ENCODE measurements around the gene HOXA5. TPM values are rescaled to one million over a fixed set of nuclear protein-coding genes. Genes with fewer than 3 reads are reported as not detected.

The HOXA5 gene
- total and polyA plus RNA-seq, 5 donors, result 0.17 to 0.43 TPM; not detected in 3

GRCh38 chr7:27137640-27138315 is 5.7 kb downstream of the HOXA5 start:
- WGBS, result 55% methylated on average over 2 of the region's 2 CpGs
- Histone ChIP-seq H3K4me1 (ENCODE audit: control insufficient read depth, insufficient read depth, low read length) (no peaks in the 10 kb centered on the region), H3K27ac (ENCODE audit: low read length) (no peak overlapping the region), H3K4me3 (ENCODE audit: low read length) (no peak overlapping the region), H3K9me3 (ENCODE audit: control insufficient read depth, low read length) (no peaks in the 10 kb centered on the region), H3K27me3 (ENCODE audit: control insufficient read depth, insufficient read depth) (no peaks in the 10 kb centered on the region)
- intact Hi-C loops (cut with DNase I), result no loop called here
- no peak for ATAC-seq
- DNase-seq, result no peak

DNA sequence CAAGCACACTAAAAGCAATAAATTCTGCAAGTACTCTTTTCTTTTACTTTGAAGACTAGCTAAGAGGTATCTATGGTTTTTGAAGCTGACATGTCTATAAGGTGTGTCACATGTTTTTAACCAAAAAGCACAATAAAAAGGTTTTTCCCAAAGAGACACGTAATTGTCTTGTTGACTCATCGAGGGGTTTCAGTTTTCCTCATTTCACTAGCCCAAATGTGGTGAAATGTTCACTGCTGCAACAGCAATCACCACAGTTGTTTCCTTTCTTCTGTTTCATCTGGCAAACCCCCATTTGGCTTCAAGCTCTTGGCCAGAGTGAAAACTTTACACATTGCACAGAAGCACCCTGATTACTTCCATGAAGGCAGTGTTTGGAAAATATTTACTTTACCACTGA is 9.1 kb downstream of the HOXA5 start:
- Histone ChIP-seq H3K4me1 (ENCODE audit: control insufficient read depth, insufficient read depth, low read length) (no peaks in the 10 kb centered on the region), H3K9me3 (ENCODE audit: control insufficient read depth, low read length) (no peaks in the 10 kb centered on the region), H3K27ac (ENCODE audit: low read length) (no peak overlapping the region), H3K4me3 (ENCODE audit: low read length) (no peak overlapping the region), H3K27me3 (ENCODE audit: control insufficient read depth, insufficient read depth) (no peaks in the 10 kb centered on the region)
- intact Hi-C loops (cut with DNase I), result no loop called here
- 26% methylated on average over 2 of the region's 2 CpGs for WGBS
- DNase-seq (no peak), ATAC-seq (no peak)

DNA sequence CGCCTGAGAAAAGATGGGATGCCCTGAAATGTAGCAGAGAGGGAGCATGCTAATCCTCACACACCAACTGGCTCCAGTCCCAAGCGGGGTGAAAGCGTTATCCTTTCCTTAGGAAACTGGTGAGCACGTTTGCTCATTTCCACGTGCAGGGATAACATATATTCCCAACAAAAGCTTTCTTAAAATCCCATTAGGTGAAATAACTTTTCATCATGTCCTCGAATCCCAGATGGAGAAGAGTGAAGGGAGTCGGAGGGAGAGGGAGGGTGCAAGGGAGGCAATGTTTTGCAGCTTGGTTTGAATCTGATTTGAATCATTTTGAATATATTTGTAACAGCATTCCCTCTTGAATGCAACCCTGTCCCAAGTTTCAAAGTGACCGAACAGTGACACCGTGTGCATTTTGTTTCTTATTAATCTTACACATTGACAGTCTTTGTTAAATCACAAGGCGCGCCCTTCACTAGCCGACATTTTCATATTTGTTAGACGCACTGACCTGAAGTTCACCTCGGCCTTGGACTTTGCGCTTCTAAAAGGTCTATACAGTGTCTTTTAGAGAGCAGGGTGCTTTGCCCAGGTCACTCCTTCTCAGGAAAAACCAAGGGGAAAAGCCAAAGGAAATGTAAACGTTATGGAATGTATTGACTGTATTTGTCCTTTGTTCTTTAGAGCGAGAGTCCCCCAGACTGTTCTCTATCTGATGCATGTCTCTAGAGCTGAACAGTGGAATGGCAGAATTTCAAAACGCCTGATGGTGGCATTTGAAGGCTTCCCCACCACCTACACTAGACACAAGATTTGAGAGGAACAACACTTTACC is 9.9 kb downstream of the HOXA5 start:
- Histone ChIP-seq H3K27ac (ENCODE audit: low read length) (no peak overlapping the region), H3K9me3 (ENCODE audit: control insufficient read depth, low read length) (no peaks in the 10 kb centered on the region), H3K4me1 (ENCODE audit: control insufficient read depth, insufficient read depth, low read length) (no peaks in the 10 kb centered on the region), H3K4me3 (ENCODE audit: low read length) (no peak overlapping the region), H3K27me3 (ENCODE audit: control insufficient read depth, insufficient read depth) (no peaks in the 10 kb centered on the region)
- ATAC-seq (no peak), DNase-seq (no peak)
- 28% methylated on average over 18 of the region's 18 CpGs for WGBS
- intact Hi-C loops (cut with DNase I), result no loop called here

GRCh38 chr7:27132978-27133377 is 10.5 kb downstream of the HOXA5 start:
- no peak overlapping the region for H3K27ac ChIP-seq (ENCODE audit: low read length)
- WGBS, result 39% methylated on average over 6 of the region's 6 CpGs
- intact Hi-C loops (cut with DNase I), result no loop called here
- no peaks in the 10 kb centered on the region for H3K9me3 ChIP-seq (ENCODE audit: control insufficient read depth, low read length)
- H3K27me3 ChIP-seq (ENCODE audit: control insufficient read depth, insufficient read depth), result no peaks in the 10 kb centered on the region
- ATAC-seq (no peak), DNase-seq (no peak)
- no peak overlapping the region for H3K4me3 ChIP-seq (ENCODE audit: low read length)
- H3K4me1 ChIP-seq (ENCODE audit: control insufficient read depth, insufficient read depth, low read length), result no peaks in the 10 kb centered on the region

- WGBS, result 57% methylated on average over 2 of the region's 2 CpGs
- Histone ChIP-seq H3K4me3 (ENCODE audit: low read length) (no peak overlapping the region), H3K27ac (ENCODE audit: low read length) (no peak overlapping the region), H3K4me1 (ENCODE audit: control insufficient read depth, insufficient read depth, low read length) (no peaks in the 10 kb centered on the region), H3K27me3 (ENCODE audit: control insufficient read depth, insufficient read depth) (no peaks in the 10 kb centered on the region), H3K9me3 (ENCODE audit: control insufficient read depth, low read length) (no peaks in the 10 kb centered on the region)
- ATAC-seq, result no peak
- no peak for DNase-seq
- intact Hi-C loops (cut with DNase I), result no loop called here
These were observed 11.3 kb downstream of the HOXA5 start for GRCh38 chr7:27132214-27132613.

DNA sequence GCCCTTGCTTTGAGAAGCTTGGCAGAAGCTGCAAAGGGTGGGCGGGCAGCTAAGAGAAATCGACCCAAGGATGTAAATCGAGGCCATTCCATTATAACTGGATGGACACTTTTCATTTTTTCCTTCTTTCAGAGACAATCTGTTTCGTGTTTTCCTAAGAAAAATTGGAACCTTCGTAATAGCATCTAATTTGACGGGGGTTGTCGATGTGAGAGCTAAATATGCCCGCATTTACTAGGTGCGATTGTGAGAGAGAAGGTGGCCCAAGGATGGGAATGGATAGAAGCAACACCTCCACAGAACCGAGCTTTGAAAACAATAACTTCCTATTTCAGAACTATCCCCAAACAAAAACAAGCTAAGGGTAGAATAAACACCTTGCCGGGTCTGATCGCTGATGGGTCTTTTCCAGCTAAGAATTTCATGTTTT is 12.1 kb downstream of the HOXA5 start:
- ATAC-seq (no peak), DNase-seq (no peak)
- no peak overlapping the region for H3K27ac ChIP-seq (ENCODE audit: low read length)
- no peaks in the 10 kb centered on the region for H3K27me3 ChIP-seq (ENCODE audit: control insufficient read depth, insufficient read depth)
- 29% methylated on average over 12 of the region's 12 CpGs for WGBS
- peak overlapping the region; percentile 61 for H3K4me3 ChIP-seq (ENCODE audit: low read length)
- intact Hi-C loops (cut with DNase I), result no loop called here
- H3K9me3 ChIP-seq (ENCODE audit: control insufficient read depth, low read length), result no peaks in the 10 kb centered on the region
- no peaks in the 10 kb centered on the region for H3K4me1 ChIP-seq (ENCODE audit: control insufficient read depth, insufficient read depth, low read length)

DNA sequence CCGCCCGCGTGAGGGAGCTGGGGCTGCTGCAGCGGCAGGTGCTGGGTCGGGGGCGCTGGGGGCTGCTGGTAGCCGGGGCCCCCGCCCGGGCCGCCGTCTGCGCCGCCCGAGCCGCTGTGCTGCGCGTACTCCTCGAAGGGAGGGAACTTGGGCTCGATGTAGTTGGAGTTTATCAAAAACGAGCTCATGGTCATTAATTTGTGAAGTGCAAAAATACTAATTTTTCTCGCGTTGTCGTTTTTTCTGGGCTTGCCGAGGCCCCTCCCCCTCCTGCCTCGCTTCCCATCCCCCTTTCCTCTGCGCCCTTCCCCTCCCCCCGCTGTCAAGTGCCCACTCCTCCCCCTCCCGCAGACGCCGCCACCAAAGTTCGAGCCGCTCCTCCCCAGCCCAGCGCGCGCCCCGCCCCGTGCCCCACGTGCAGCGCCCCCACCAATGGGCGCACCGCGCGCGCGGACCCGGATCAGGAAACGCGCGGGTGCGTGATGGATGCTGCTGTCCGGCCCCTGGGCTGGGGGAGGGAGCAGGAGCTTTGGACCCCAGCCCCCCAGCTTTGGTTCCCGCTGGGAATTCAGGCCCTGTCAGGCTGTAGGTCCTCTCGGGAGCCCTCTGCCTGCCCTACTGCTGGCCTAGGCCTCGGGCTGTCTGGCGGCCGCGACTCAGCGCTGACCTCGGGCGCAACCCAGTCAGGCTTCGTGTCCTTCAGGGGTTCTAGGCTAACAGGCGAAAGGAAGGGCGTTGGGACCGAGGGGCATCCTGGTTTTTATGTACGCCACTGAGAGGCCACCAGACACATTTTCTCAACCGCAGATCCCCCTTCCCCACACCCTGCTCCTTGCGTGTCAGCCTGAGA is 12.7 kb downstream of the HOXA5 start, which contains the start of gene HOXA4:
Gene HOXA4, minus strand, starts transcription at position 218 of the 850 bp plus-strand sequence. Its CDS starts 24 bp downstream, at position 194.
- Histone ChIP-seq H3K27ac (ENCODE audit: low read length) (peak within 1 kb of the TSS; percentile 69), H3K4me3 (ENCODE audit: low read length) (peak within 1 kb of the TSS; percentile 61), H3K27me3 (ENCODE audit: control insufficient read depth, insufficient read depth) (no peaks in the 10 kb centered on the region), H3K4me1 (ENCODE audit: control insufficient read depth, insufficient read depth, low read length) (no peaks in the 10 kb centered on the region), H3K9me3 (ENCODE audit: control insufficient read depth, low read length) (no peaks in the 10 kb centered on the region)
- 4% methylated on average over 67 of the region's 67 CpGs for WGBS
- intact Hi-C loops (cut with DNase I), result no loop called here
- peak; percentile 79 to 94 (median 93) for DNase-seq
- peak; percentile 96 to 97 for ATAC-seq

GRCh38 chr7:27129729-27130539 is 13.5 kb downstream of the HOXA5 start:
- Histone ChIP-seq H3K27me3 (ENCODE audit: control insufficient read depth, insufficient read depth) (no peaks in the 10 kb centered on the region), H3K27ac (ENCODE audit: low read length) (peak overlapping the region; percentile 58), H3K4me1 (ENCODE audit: control insufficient read depth, insufficient read depth, low read length) (no peaks in the 10 kb centered on the region), H3K9me3 (ENCODE audit: control insufficient read depth, low read length) (no peaks in the 10 kb centered on the region), H3K4me3 (ENCODE audit: low read length) (peak overlapping the region; percentile 61)
- 7% methylated on average over 72 of the region's 72 CpGs for WGBS
- ATAC-seq, result peak; percentile 26 to 34
- peak in 2 of 3 donors; percentile 71 to 74 for DNase-seq
- intact Hi-C loops (cut with DNase I), result no loop called here

DNA sequence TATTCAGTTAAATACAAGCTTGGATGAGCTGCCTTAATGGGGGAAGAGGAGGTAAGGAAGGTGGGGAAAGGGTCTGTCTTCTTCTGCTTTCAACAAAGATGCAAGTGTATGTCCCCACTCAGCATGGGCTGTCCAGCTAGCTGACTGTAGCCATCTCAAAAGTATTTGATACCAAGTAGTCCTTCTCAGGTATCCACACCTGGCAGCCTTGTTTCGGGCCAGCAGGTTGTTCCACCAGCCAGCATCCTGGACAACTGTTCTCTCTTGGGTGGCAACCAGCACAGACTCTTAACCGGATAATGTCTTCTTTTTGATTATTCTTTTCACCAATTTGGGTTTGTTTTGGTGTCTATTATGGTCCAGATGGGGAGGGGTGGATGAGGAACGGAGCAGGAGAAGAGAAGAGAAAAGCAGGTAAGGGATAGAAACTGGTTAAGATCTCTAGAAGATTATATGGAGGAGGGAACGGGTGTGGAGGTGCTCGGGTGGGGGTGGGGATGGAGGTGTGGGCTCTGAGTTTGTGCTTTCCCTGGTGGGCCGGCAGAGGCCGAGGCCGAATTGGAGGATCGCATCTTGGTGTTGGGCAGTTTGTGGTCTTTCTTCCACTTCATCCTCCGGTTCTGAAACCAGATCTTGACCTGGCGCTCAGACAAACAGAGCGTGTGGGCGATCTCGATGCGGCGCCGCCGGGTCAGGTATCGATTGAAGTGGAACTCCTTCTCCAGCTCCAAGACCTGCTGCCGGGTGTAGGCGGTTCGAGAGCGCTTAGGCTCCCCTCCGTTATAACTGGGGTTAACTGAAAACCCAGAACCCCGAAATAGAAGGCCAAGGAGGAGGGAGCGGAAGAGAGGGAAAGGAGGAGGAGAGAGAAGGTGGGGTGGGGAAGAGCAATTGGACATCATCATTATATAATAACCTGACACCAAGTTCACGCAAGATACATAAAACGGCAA is 14.4 kb downstream of the HOXA5 start:
- DNase-seq (no peak), ATAC-seq (no peak)
- Histone ChIP-seq H3K4me1 (ENCODE audit: control insufficient read depth, insufficient read depth, low read length) (no peaks in the 10 kb centered on the region), H3K27me3 (ENCODE audit: control insufficient read depth, insufficient read depth) (no peaks in the 10 kb centered on the region), H3K27ac (ENCODE audit: low read length) (no peak overlapping the region), H3K4me3 (ENCODE audit: low read length) (no peak overlapping the region), H3K9me3 (ENCODE audit: control insufficient read depth, low read length) (no peaks in the 10 kb centered on the region)
- intact Hi-C loops (cut with DNase I), result no loop called here
- 36% methylated on average over 28 of the region's 28 CpGs for WGBS
